Aorta (tissue), 5 donors: Measurements from ENCODE around the gene GYPA. TPM values are rescaled to one million over a fixed set of nuclear protein-coding genes. Genes with fewer than 3 reads are reported as not detected.
"Not testable (repeated sequence)": the region's sequence is repeated elsewhere in the genome, so short reads cannot be mapped to it uniquely, and the experiment has no call there.

Source experiments
- ATAC-seq: fragments of 200-7000 bp; cut with Tn5 transposase; one replicate; pipeline ENCODE4 v1.9.1; 2022; ENCODE audit warnings: moderate library complexity; ENCODE audit not compliant: low FRiP score
- DNase-seq, 2 donors: peaks; one replicate each; pipeline ENCODE4 v3.0.0-alpha.2; 2020
- H3K27ac ChIP-seq, 2 donors: one replicate each; pipeline ENCODE4 v1.5.1; 2013; ENCODE audit warnings: low read length in 2 of 2, mild to moderate bottlenecking in 2 of 2, moderate library complexity in 2 of 2, control low read depth in 1 of 2, inconsistent platforms in 1 of 2, low read depth in 1 of 2
- H3K27me3 ChIP-seq, 2 donors: one replicate each; pipeline ENCODE4 v1.6.1; 2013; ENCODE audit warnings: control low read depth in 1 of 2, low read length in 1 of 2, mild to moderate bottlenecking in 1 of 2, moderate library complexity in 1 of 2; ENCODE audit not compliant: insufficient read depth in 2 of 2, control insufficient read depth in 1 of 2
- H3K36me3 ChIP-seq, 2 donors: one replicate each; pipeline ENCODE4 v1.6.1; 2013; ENCODE audit warnings: control low read depth in 1 of 2, low read length in 1 of 2, mild to moderate bottlenecking in 1 of 2; ENCODE audit not compliant: insufficient read depth in 2 of 2, control insufficient read depth in 1 of 2
- H3K4me1 ChIP-seq, 2 donors: one replicate each; pipeline ENCODE4 v1.6.1; 2013; ENCODE audit warnings: low read length in 2 of 2, control low read depth in 1 of 2, mild to moderate bottlenecking in 1 of 2, moderate library complexity in 1 of 2; ENCODE audit not compliant: insufficient read depth in 2 of 2, control insufficient read depth in 1 of 2
- H3K4me3 ChIP-seq, 2 donors: one replicate each; pipeline ENCODE4 v1.5.1; 2013; ENCODE audit warnings: low read length in 2 of 2, control low read depth in 1 of 2, mild to moderate bottlenecking in 1 of 2
- H3K9me3 ChIP-seq: one replicate; pipeline ENCODE4 v1.6.1; 2013; ENCODE audit warnings: mild to moderate bottlenecking, low read length; ENCODE audit not compliant: control insufficient read depth
- WGBS, 2 donors: extraction: QIAGEN DNeasy Blood & Tissue Kit; methylation state at CpG; one replicate each; pipeline ENCODE4 v1.1.7; 2013; 5-methylcytosine and 5-hydroxymethylcytosine counted together
- intact Hi-C, 2 donors: fragments of 100-400 bp; cut with DNase I; formaldehyde crosslinking; loops; one replicate each; pipeline versions ENCODE4 v1.14.2 to v1.15.0; 2022
- polyA plus RNA-seq, 2 donors: library from polyadenylated mRNA; stranded (reverse); fragments of 200-250 nt; gene quantifications; one replicate each; pipeline ENCODE4 v1.2.3, GENCODE V29; 2013
- total RNA-seq, 2 donors: library from RNA; stranded (reverse); fragmentation: NEBNext Ultra II Directional; extraction: Animal tissue kit (Norgen Biotek cat#: 25700); gene quantifications; one replicate each; pipeline ENCODE4 v1.2.1, GENCODE V29; 2021
- donor health status: healthy with polysubstance abuse.
- donor health status: Bipolar disorder and iron deficiency.
- donor health status: DM: no; HTN: no; CAD: no.
- donor health status: DM: no; HTN: no; CAD: no.
- donor health status: DM: yes; HTN: yes; CAD: no.

The GYPA gene
- total and polyA plus RNA-seq, 4 donors, result 0.99 TPM; not detected in 3

GRCh38 chr4:144080135-144080534 lies 60.4 kb downstream of the GYPA start:
- intact Hi-C loops, H3K36me3 ChIP-seq: not testable (repeated sequence)
- WGBS, 2 donors, result 72 to 79% methylated on average over 3 to 4 of the region's 4 CpGs

GRCh38 chr4:144078746-144079145 lies 61.8 kb downstream of the GYPA start:
- DNase-seq, ATAC-seq, H3K4me3 ChIP-seq, H3K4me1 ChIP-seq, H3K27ac ChIP-seq, intact Hi-C loops, H3K27me3 ChIP-seq, H3K9me3 ChIP-seq, H3K36me3 ChIP-seq: not testable (repeated sequence)
- 43 to 57% methylated on average over 1 to 2 of the region's 2 CpGs for WGBS, 2 donors

More at GRCh38 chr4:144080135-144080534, 60.4 kb downstream of the GYPA start:
- not testable (repeated sequence) for DNase-seq, H3K27ac ChIP-seq, H3K4me1 ChIP-seq, H3K27me3 ChIP-seq, ATAC-seq, H3K9me3 ChIP-seq, H3K4me3 ChIP-seq

- intact Hi-C loops, H3K4me1 ChIP-seq, H3K36me3 ChIP-seq, H3K27me3 ChIP-seq, H3K4me3 ChIP-seq, H3K9me3 ChIP-seq, DNase-seq, H3K27ac ChIP-seq, ATAC-seq: not testable (repeated sequence)
These were observed 79.0 kb downstream of the GYPA start for GRCh38 chr4:144061556-144061955.

GRCh38 chr4:144060234-144060859 lies 80.2 kb downstream of the GYPA start:
- intact Hi-C loops, H3K27me3 ChIP-seq, H3K27ac ChIP-seq, H3K9me3 ChIP-seq, H3K36me3 ChIP-seq, H3K4me1 ChIP-seq, H3K4me3 ChIP-seq, ATAC-seq, DNase-seq: not testable (repeated sequence)
- 56 to 72% methylated on average over 3 of the region's 3 CpGs for WGBS, 2 donors

Other genes with a start within 250 kb of the GYPA start
- gene GYPE, start 235.2 kb downstream of the GYPA start, total RNA-seq, result 1 to 10 TPM; 3.9 to 4.0 TPM
- gene GYPE, start 235.2 kb downstream of the GYPA start, polyA plus RNA-seq, result 1 to 10 TPM; 2.4 to 3.4 TPM
- 1 to 10 TPM in 1 of 2 donors, not detected in 1; 1.5 TPM for gene GYPB, start 121.3 kb downstream of the GYPA start, total RNA-seq
- not detected for gene GYPB, start 121.3 kb downstream of the GYPA start, polyA plus RNA-seq